Panc1 (cell line): ENCODE measurements around the gene SFXN2.

Experiments
- TCF7L2 ChIP-seq: IDR thresholded peaks from 2 replicates; pipeline ENCODE4 v1.6.1; 2011; ENCODE audit warnings: mild to moderate bottlenecking, low read depth, low read length, inconsistent platforms
- TF ChIP-seq, protein P1 (sequence below): fragments of 450-650 bp; IDR thresholded peaks from 2 replicates; pipeline ENCODE4 v1.5.1; 2017; ENCODE audit warnings: mild to moderate bottlenecking

GRCh38 chr10:102726274-102726673, 11.8 kb downstream of the SFXN2 start:
- TF ChIP-seq, protein P1, sequence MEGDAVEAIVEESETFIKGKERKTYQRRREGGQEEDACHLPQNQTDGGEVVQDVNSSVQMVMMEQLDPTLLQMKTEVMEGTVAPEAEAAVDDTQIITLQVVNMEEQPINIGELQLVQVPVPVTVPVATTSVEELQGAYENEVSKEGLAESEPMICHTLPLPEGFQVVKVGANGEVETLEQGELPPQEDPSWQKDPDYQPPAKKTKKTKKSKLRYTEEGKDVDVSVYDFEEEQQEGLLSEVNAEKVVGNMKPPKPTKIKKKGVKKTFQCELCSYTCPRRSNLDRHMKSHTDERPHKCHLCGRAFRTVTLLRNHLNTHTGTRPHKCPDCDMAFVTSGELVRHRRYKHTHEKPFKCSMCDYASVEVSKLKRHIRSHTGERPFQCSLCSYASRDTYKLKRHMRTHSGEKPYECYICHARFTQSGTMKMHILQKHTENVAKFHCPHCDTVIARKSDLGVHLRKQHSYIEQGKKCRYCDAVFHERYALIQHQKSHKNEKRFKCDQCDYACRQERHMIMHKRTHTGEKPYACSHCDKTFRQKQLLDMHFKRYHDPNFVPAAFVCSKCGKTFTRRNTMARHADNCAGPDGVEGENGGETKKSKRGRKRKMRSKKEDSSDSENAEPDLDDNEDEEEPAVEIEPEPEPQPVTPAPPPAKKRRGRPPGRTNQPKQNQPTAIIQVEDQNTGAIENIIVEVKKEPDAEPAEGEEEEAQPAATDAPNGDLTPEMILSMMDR = no peak
- no peak for TF ChIP-seq TCF7L2
